Measurements from ENCODE around the gene GRK6.

DNA sequence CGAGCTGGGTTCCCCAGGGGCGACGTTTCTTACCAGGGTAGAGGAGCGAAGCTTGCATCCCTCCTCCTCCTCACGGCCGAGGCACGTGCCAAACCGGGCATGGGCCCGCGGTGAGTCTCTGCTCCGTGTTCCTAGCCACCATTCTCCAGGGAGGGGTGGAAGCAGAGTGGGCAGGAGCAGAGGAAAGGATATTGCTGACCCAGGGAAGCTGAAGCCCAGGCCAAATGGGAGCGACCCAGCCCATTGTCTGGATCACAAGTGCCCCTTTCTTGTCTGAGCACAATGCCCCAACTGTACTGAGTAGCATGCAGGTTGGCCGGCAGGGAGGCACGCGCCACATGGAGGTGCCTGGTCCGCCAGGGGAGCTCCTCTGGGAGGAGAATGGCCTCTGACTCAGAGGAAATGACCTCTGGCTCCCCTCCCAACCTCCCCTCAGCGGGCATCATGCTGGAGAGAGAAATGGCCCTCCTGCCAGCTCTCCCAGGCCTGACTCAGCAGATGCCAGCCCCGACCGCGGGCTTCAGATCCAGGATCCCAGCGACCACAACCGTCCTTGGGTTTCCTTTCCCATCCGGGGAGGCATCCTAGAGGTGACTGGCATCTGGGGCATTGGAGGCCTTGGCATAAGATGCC is 21.3 kb downstream of the GRK6 start:
- TF ChIP-seq, protein P1, sequence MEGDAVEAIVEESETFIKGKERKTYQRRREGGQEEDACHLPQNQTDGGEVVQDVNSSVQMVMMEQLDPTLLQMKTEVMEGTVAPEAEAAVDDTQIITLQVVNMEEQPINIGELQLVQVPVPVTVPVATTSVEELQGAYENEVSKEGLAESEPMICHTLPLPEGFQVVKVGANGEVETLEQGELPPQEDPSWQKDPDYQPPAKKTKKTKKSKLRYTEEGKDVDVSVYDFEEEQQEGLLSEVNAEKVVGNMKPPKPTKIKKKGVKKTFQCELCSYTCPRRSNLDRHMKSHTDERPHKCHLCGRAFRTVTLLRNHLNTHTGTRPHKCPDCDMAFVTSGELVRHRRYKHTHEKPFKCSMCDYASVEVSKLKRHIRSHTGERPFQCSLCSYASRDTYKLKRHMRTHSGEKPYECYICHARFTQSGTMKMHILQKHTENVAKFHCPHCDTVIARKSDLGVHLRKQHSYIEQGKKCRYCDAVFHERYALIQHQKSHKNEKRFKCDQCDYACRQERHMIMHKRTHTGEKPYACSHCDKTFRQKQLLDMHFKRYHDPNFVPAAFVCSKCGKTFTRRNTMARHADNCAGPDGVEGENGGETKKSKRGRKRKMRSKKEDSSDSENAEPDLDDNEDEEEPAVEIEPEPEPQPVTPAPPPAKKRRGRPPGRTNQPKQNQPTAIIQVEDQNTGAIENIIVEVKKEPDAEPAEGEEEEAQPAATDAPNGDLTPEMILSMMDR (IDR thresholded peaks at IDR 0.05): no peak
- no peak for TF ChIP-seq POLR2A (IDR thresholded peaks at IDR 0.05)
